ENCODE measurements around the gene CD33. TPM values are rescaled to one million over a fixed set of nuclear protein-coding genes. Genes with fewer than 3 reads are reported as not detected.

Gene CD33
- total RNA-seq, 1 donor from 2014 or later = not detected

DNA sequence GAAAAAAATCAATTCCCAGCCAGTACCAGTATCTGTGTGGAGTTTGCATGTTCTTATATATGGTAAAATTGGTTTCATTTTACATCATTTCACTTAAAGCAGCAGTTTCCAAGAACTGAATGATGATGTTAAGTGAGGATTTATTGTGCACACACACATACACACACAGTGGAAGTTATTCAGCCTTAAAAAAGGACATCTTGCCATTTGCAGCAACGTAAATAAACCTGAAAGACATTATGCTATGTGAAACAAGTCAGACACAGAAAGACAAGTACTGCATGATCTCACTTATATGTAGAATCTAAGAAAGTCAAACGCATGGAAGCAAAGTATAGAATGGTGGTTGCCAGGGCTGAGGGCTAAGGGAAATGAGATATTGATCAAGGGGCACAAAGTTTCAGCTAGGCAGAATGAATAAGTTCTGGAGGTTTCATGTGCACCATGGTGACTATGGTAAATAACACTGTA lies 31.3 kb downstream of the CD33 start:
- no peak overlapping the region for H3K4me3 ChIP-seq (ENCODE audit: low read depth, low read length)
- no peaks in the 10 kb centered on the region for H3K36me3 ChIP-seq (ENCODE audit: control insufficient read depth, insufficient read depth, low read length)
- TF ChIP-seq, protein P1, sequence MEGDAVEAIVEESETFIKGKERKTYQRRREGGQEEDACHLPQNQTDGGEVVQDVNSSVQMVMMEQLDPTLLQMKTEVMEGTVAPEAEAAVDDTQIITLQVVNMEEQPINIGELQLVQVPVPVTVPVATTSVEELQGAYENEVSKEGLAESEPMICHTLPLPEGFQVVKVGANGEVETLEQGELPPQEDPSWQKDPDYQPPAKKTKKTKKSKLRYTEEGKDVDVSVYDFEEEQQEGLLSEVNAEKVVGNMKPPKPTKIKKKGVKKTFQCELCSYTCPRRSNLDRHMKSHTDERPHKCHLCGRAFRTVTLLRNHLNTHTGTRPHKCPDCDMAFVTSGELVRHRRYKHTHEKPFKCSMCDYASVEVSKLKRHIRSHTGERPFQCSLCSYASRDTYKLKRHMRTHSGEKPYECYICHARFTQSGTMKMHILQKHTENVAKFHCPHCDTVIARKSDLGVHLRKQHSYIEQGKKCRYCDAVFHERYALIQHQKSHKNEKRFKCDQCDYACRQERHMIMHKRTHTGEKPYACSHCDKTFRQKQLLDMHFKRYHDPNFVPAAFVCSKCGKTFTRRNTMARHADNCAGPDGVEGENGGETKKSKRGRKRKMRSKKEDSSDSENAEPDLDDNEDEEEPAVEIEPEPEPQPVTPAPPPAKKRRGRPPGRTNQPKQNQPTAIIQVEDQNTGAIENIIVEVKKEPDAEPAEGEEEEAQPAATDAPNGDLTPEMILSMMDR (IDR thresholded peaks at IDR 0.05; ENCODE audit: insufficient read depth, low read length, severe bottlenecking) = no peak
- DNase-seq (ENCODE audit: low read depth) = no peak
- no peak for FAIRE-seq
- no peaks in the 10 kb centered on the region for H3K27me3 ChIP-seq (ENCODE audit: control insufficient read depth, insufficient read depth, low read length)

DNA sequence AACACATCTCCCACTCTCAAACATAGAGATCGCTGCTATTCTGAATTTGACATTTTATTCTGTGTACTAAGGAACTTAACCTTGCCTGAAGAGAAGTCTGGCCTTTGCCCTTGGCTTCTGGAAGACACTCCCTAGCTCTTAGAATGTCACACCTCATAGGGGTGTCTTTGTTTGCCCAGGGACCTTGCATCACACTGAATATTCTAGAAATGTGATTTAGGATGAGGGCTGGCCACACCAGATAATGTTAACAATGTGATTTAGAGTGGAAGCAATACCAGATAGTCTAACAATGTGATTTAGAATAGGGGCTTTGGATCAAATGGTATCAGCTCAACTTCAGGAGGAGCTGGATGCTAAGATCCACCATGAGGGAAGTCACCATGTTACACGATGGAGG lies 32.6 kb downstream of the CD33 start:
- DNase-seq (ENCODE audit: low read depth) (no peak), FAIRE-seq (no peak)
- H3K4me3 ChIP-seq (ENCODE audit: low read depth, low read length) = no peak overlapping the region
- TF ChIP-seq, protein P1 (IDR thresholded peaks at IDR 0.05; ENCODE audit: insufficient read depth, low read length, severe bottlenecking) = no peak
- H3K27me3 ChIP-seq (ENCODE audit: control insufficient read depth, insufficient read depth, low read length) = no peaks in the 10 kb centered on the region
- H3K36me3 ChIP-seq (ENCODE audit: control insufficient read depth, insufficient read depth, low read length) = no peaks in the 10 kb centered on the region

DNA sequence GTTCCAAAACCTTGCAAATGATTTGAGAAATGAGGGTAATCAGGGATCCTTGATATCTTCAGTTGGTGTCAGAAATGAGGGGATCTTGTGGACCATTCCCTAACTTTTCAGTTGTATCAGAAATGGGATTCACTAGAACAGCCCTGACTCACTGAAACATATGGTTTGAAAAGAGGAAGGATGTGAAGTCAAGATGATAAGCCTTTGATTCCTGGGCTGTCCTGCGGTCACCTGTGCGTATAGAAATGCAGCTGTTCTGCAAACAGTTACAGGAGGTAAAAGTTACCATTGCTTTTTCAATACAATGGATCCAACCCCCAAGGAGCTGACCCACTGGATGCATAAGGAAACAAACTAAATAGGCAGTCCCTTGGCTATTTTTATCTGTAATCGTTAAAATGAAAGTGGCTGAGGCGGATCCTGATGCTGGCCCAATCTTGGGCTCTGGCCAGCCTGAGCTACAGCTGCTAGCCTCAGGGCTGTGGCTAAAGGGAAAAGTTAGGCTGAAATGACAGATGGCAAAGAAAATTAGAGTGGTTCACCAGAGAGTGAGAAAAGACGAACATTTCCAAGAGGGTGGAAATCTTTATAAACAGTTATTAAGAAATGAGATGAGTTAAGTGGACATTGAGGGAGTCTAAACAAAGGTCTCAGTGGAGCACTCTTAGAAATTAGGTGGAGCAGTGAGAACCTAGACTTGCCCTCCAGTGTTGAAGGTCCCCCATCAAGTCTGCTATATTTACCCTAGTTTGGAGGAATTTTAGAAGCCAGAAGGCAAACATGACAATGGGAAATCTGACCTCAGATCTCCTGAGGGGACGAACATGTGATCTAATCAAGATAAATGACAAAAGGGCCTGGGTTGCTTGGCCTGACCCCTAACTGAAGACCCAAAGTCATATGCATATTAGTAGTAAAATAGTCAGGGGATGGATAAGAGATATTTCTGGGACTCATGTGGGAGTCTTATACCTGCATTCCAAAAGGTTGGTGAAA lies 33.6 kb downstream of the CD33 start:
- FAIRE-seq (no peak), DNase-seq (ENCODE audit: low read depth) (no peak)
- no peaks in the 10 kb centered on the region for H3K27me3 ChIP-seq (ENCODE audit: control insufficient read depth, insufficient read depth, low read length)
- H3K36me3 ChIP-seq (ENCODE audit: control insufficient read depth, insufficient read depth, low read length) = no peaks in the 10 kb centered on the region
- H3K4me3 ChIP-seq (ENCODE audit: low read depth, low read length) = no peak overlapping the region
- TF ChIP-seq, protein P1 (IDR thresholded peaks at IDR 0.05; ENCODE audit: insufficient read depth, low read length, severe bottlenecking) = no peak

DNA sequence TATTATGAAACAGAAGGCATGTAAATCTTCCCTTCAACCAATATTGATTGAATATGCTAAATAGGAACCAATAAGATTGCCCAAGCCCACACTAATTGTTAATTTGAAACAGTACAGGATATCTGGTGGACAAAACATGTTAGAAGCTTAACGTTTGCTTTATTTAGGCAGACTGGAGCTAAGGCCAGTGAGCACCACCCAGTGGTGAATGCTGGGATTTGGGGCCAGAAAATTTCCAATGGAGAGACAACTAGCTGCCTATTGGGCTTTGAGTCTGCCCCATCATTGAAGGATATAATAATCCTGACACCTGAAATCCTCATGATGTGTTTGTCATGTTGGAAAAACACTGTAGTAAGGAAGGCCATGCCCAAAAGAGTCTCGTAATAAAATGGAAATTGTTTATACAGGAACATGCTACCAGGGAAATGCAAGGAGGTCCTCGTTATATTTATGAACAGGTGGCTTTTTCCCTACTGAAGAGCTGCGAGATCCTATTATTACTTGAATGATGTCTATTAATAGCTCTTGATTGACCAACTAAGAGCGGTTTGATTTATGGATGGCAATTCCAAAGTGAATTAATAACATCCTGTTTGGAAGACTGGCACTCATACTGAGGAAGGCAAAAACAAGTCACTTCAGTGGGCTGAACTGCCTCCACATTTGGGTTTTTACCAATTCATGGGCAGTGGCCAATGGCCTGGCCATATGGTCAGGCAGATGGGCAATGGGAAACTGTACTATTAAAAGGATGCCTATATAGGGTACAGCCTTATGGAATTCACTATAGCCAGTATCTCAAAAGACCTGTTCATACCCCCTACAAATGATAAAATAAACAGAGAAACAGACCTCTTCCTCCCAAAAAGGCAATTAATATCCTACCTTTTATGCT lies 34.7 kb downstream of the CD33 start:
- Histone ChIP-seq H3K27me3 (ENCODE audit: control insufficient read depth, insufficient read depth, low read length) (no peaks in the 10 kb centered on the region), H3K4me3 (ENCODE audit: low read depth, low read length) (no peak overlapping the region), H3K36me3 (ENCODE audit: control insufficient read depth, insufficient read depth, low read length) (no peaks in the 10 kb centered on the region)
- DNase-seq (ENCODE audit: low read depth) (peak; percentile 17), FAIRE-seq (no peak)
- TF ChIP-seq, protein P1 (IDR thresholded peaks at IDR 0.05; ENCODE audit: insufficient read depth, low read length, severe bottlenecking) = peak; percentile 59

DNA sequence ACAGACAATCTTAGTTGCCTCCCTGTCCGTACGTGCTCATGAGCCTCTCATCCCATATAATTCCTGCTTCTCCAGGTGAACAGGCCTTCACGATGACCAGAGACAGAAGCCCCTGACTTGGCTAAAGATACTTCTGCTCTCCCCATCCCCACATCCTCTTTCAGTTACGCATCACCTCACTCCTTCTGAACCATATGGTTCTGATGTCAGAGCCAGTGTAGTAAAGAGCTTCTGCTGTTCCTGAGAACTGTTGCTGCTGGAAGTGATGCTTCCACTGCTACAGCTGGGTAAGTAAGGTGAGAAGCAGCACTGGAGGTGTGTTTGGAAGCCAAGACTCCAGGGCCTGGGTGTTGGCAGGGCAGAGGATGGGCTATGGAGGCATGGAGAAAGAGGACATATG lies 38.9 kb downstream of the CD33 start:
- no peak for FAIRE-seq
- no peaks in the 10 kb centered on the region for H3K36me3 ChIP-seq (ENCODE audit: control insufficient read depth, insufficient read depth, low read length)
- no peak overlapping the region for H3K4me3 ChIP-seq (ENCODE audit: low read depth, low read length)
- TF ChIP-seq, protein P1 (IDR thresholded peaks at IDR 0.05; ENCODE audit: insufficient read depth, low read length, severe bottlenecking) = no peak
- H3K27me3 ChIP-seq (ENCODE audit: control insufficient read depth, insufficient read depth, low read length) = no peaks in the 10 kb centered on the region
- DNase-seq (ENCODE audit: low read depth) = no peak
